Endothelial cell of umbilical vein (primary cell): ENCODE data around the gene ATRNL1. TPM values are rescaled to one million over a fixed set of nuclear protein-coding genes. Genes with fewer than 3 reads are reported as not detected.

Experiments used
- BruUV-seq: library from RNA; stranded (reverse); fragments of 400-500 nt; replicated peaks from 2 replicates; lab custom pipeline; 2021; lab: Mats Ljungman, UMichigan
- CTCF ChIA-PET: fragments of 300-600, 350-600 bp; sonication (Branson Sonifier 250); formaldehyde crosslinking; loops from one replicate; lab custom pipeline; 2021; ENCODE audit warnings: antibody characterized with exemption, inconsistent platforms; lab: Charles Lee
- POLR2A ChIA-PET: fragments of 300-600, 350-600 bp; sonication (Branson Sonifier 250); formaldehyde crosslinking; loops from one replicate; lab custom pipeline; 2021; ENCODE audit warnings: antibody characterized with exemption, inconsistent platforms; lab: Charles Lee
- DNase-seq: peaks from one replicate; pipeline ENCODE4 v3.0.0-alpha.2; 2011; ENCODE audit warnings: low read depth, low spot score
- FAIRE-seq: peaks from 2 replicates; lab custom pipeline; 2011; peaks lifted over from hg19 to GRCh38; lab: Jason Lieb, UNC
- H2AFZ ChIP-seq: 2 replicates; pipeline ENCODE4 v1.6.0; 2012; ENCODE audit warnings: low read depth, low read length, control low read depth, inconsistent platforms
- H3K27ac ChIP-seq: 2 replicates; pipeline ENCODE4 v1.5.1; 2011; ENCODE audit warnings: low read depth, mild to moderate bottlenecking, control low read depth, low read length, moderate library complexity; ENCODE audit not compliant: insufficient read depth
- H3K27me3 ChIP-seq, 2 experiments: 2 replicates each; pipeline versions ENCODE4 v1.6.0 to v1.6.1; 2011; ENCODE audit warnings: low read length in 2 of 2, mixed read lengths in 1 of 2; ENCODE audit not compliant: control insufficient read depth in 2 of 2, insufficient read depth in 2 of 2
- H3K36me3 ChIP-seq, 2 experiments: 2 replicates in 1 of 2; 3 replicates in 1 of 2; pipeline ENCODE4 v1.5.1; 2011; ENCODE audit warnings: low read length in 2 of 2, mild to moderate bottlenecking in 1 of 2, moderate library complexity in 1 of 2; ENCODE audit not compliant: control insufficient read depth in 2 of 2, insufficient read depth in 2 of 2; ENCODE audit errors: extremely low read depth in 1 of 2
- H3K4me1 ChIP-seq: 3 replicates; pipeline ENCODE4 v1.5.1; 2011; ENCODE audit warnings: mild to moderate bottlenecking, low read length; ENCODE audit not compliant: control insufficient read depth, insufficient read depth; ENCODE audit errors: extremely low read depth
- H3K4me2 ChIP-seq: 2 replicates; pipeline ENCODE4 v1.6.1; 2011; ENCODE audit warnings: low read length, control low read depth, mixed read lengths; ENCODE audit not compliant: insufficient read depth
- H3K4me3 ChIP-seq, 3 experiments: fragments of 200-600 bp in 1 of 3; sonication (generic), shearing (Covaris generic) in 1 of 3; replicated peaks in 1 of 3; 2 replicates each; pipeline ENCODE4 v1.5.1; 2011 to 2016; ENCODE audit warnings: control low read depth in 3 of 3, low read length in 3 of 3, mild to moderate bottlenecking in 2 of 3, inconsistent platforms in 1 of 3, low read depth in 1 of 3, moderate library complexity in 1 of 3; ENCODE audit not compliant: insufficient read depth in 1 of 3
- H3K79me2 ChIP-seq: 2 replicates; pipeline ENCODE4 v1.6.0; 2012; ENCODE audit warnings: low read length, inconsistent platforms; ENCODE audit not compliant: control insufficient read depth, insufficient read depth
- H3K9ac ChIP-seq: replicated peaks from 2 replicates; pipeline ENCODE3; 2011; ENCODE audit warnings: low read length, control low read depth; ENCODE audit not compliant: insufficient read depth; ENCODE audit errors: extremely low read depth
- H3K9me1 ChIP-seq: replicated peaks from 3 replicates; pipeline ENCODE4 v1.6.0; 2011; ENCODE audit warnings: mild to moderate bottlenecking, low read length; ENCODE audit not compliant: control insufficient read depth, insufficient read depth; ENCODE audit errors: extremely low read depth
- H3K9me3 ChIP-seq: replicated peaks from 2 replicates; pipeline ENCODE4 v1.5.1; 2012; ENCODE audit warnings: low read length, inconsistent platforms; ENCODE audit not compliant: control insufficient read depth, insufficient read depth
- H4K20me1 ChIP-seq: replicated peaks from 2 replicates; pipeline ENCODE3; 2011; ENCODE audit warnings: mild to moderate bottlenecking, low read length; ENCODE audit not compliant: control insufficient read depth, insufficient read depth; ENCODE audit errors: extremely low read depth
- JUN ChIP-seq: IDR thresholded peaks from 2 replicates; pipeline ENCODE4 v1.6.1; 2011; ENCODE audit warnings: borderline replicate concordance, low read depth; ENCODE audit not compliant: insufficient read length, insufficient read depth
- POLR2AphosphoS5 ChIP-seq: IDR thresholded peaks from 2 replicates; pipeline ENCODE4 v1.6.1; 2012; ENCODE audit warnings: low read depth, mild to moderate bottlenecking, control low read depth, low read length, moderate library complexity; ENCODE audit not compliant: insufficient read depth
- dilution Hi-C: fragments of 300-500 bp; cut with MboI; formaldehyde crosslinking; loops from one replicate; pipeline ENCODE4 v1.15.0; 2019; ENCODE audit warnings: low sequenced_read_pairs; ENCODE audit not compliant: extremely low pct_ligation_motif_present
- intact Hi-C: fragments of 100-400 bp; cut with micrococcal nuclease; formaldehyde crosslinking; loops from one replicate; pipeline ENCODE4 v1.10.0; 2022
- polyA plus RNA-seq, 4 experiments: library from polyadenylated mRNA; depleted of rRNA in 3 of 4; stranded (reverse) in 3 of 4; unstranded in 1 of 4; fragments of >200 nt; gene quantifications; 2 replicates each; pipeline versions ENCODE4 v1.2.1 to v1.2.3, GENCODE V29; 2011 to 2012; ENCODE audit warnings: missing spikeins in 1 of 4
- total RNA-seq: library from RNA; stranded (reverse); gene quantifications from 2 replicates; pipeline ENCODE4 v1.2.3, GENCODE V29; 2021
- TF ChIP-seq, protein P1 (sequence below), 2 donors: IDR thresholded peaks; 1 replicate in 1 of 2; 2 replicates in 1 of 2; pipeline ENCODE4 v1.5.1; 2011; ENCODE audit warnings: low read length in 2 of 2, mild to moderate bottlenecking in 2 of 2, moderate library complexity in 2 of 2, control low read depth in 1 of 2, inconsistent platforms in 1 of 2, low read depth in 1 of 2; ENCODE audit not compliant: insufficient read depth in 1 of 2; ENCODE audit errors: extremely low read depth in 1 of 2

The ATRNL1 gene
- total and polyA plus RNA-seq, 2 donors (not counting 3 experiments of a cell fraction or from before 2014, with no cell fraction given): not detected

DNA sequence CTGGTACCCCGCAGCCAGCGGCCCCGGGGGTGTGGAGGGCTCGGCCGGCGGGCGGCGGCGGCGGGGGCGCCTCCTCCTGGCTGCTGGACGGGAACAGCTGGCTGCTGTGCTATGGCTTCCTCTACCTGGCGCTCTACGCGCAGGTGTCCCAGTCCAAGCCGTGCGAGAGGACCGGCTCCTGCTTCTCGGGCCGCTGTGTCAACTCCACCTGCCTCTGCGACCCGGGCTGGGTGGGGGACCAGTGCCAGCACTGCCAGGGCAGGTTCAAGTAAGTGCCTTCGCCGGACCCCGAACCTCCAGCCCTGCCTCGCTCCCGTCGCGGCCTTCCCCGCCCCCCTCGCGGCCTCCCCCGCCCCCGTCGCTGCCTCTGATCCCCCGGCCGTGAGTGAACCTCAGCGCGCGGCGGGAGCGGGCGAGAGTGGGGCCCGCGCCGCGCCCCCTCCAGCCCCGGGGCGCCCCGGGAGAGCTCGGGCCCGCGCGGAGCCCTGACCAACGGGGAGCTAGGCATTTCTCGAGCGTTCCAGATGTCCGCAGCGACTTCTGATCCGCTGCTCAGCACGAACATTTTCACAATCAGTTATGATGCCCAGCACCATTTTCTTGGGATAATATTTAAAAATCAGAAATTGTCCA is 727 bp downstream of the ATRNL1 start:
- FAIRE-seq (no peak), DNase-seq (no peak)
- H3K4me2 ChIP-seq: peak overlapping the region; percentile 52
- ChIA-PET CTCF (no interaction called here), POLR2A (no interaction called here)
- no peak overlapping the region for H3K27ac ChIP-seq
- H3K27me3 ChIP-seq: peaks cover 29 to 53% of the 10 kb centered on the region in 2 experiments
- no peaks in the 10 kb centered on the region for H3K9me1 ChIP-seq
- H4K20me1 ChIP-seq: no peaks in the 10 kb centered on the region
- H3K36me3 ChIP-seq: no peaks in the 10 kb centered on the region
- H3K9ac ChIP-seq: no peak overlapping the region
- H2AFZ ChIP-seq: peak overlapping the region; percentile 82
- no peaks in the 10 kb centered on the region for H3K79me2 ChIP-seq
- H3K9me3 ChIP-seq: no peaks in the 10 kb centered on the region
- dilution Hi-C loops: no loop called here
- H3K4me1 ChIP-seq: peaks cover 4% of the 10 kb centered on the region
- no peak for TF ChIP-seq JUN
- TF ChIP-seq POLR2AphosphoS5: no peak
- TF ChIP-seq, protein P1, sequence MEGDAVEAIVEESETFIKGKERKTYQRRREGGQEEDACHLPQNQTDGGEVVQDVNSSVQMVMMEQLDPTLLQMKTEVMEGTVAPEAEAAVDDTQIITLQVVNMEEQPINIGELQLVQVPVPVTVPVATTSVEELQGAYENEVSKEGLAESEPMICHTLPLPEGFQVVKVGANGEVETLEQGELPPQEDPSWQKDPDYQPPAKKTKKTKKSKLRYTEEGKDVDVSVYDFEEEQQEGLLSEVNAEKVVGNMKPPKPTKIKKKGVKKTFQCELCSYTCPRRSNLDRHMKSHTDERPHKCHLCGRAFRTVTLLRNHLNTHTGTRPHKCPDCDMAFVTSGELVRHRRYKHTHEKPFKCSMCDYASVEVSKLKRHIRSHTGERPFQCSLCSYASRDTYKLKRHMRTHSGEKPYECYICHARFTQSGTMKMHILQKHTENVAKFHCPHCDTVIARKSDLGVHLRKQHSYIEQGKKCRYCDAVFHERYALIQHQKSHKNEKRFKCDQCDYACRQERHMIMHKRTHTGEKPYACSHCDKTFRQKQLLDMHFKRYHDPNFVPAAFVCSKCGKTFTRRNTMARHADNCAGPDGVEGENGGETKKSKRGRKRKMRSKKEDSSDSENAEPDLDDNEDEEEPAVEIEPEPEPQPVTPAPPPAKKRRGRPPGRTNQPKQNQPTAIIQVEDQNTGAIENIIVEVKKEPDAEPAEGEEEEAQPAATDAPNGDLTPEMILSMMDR (IDR thresholded peaks at IDR 0.05; ENCODE audit: extremely low read depth in 1 of 2, insufficient read depth in 1 of 2, low read depth in 1 of 2, low read length in 2 of 2): peak in 1 of 2 donors; percentile 13
- no TSS peak for BruUV-seq
- intact Hi-C loops: loop anchor here (2.0 to 10.0 kb wide), 2 partner anchors 109 to 217 kb away; no protein-coding TSS in a partner anchor
- peak overlapping the region in 2 of 3 experiments; percentile 51 to 53 for H3K4me3 ChIP-seq
